Transverse colon (tissue), 4 donors: ENCODE results near the gene PEDS1.

Experiments
- CTCF ChIP-seq, 5 experiments: fragments of 200-600 bp in 3 of 5; fragments of 450-650 bp in 2 of 5; sonication (generic) in 3 of 5; IDR thresholded peaks; 1 replicate in 2 of 5; 2 replicates in 3 of 5; pipeline ENCODE4 v1.5.1; 2016 to 2017; ENCODE audit warnings: antibody characterized with exemption in 5 of 5, inconsistent platforms in 3 of 5, mild to moderate bottlenecking in 2 of 5, moderate library complexity in 1 of 5
- EP300 ChIP-seq: sonication (generic); formaldehyde crosslinking; IDR thresholded peaks from one replicate; pipeline ENCODE4 v1.6.1; 2017; ENCODE audit warnings: antibody characterized with exemption, low read depth
- POLR2AphosphoS5 ChIP-seq, 3 donors: sonication (generic); formaldehyde crosslinking; IDR thresholded peaks; one replicate each; pipeline ENCODE4 v1.6.1; 2016; ENCODE audit warnings: antibody characterized with exemption in 3 of 3

DNA sequence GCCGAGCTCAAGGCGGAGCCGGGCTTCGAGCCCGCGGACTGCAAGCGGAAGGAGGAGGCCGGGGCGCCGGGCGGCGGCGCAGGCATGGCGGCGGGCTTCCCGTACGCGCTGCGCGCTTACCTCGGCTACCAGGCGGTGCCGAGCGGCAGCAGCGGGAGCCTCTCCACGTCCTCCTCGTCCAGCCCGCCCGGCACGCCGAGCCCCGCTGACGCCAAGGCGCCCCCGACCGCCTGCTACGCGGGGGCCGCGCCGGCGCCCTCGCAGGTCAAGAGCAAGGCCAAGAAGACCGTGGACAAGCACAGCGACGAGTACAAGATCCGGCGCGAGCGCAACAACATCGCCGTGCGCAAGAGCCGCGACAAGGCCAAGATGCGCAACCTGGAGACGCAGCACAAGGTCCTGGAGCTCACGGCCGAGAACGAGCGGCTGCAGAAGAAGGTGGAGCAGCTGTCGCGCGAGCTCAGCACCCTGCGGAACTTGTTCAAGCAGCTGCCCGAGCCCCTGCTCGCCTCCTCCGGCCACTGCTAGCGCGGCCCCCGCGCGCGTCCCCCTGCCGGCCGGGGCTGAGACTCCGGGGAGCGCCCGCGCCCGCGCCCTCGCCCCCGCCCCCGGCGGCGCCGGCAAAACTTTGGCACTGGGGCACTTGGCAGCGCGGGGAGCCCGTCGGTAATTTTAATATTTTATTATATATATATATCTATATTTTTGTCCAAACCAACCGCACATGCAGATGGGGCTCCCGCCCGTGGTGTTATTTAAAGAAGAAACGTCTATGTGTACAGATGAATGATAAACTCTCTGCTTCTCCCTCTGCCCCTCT, 38.2 kb upstream of the PEDS1 start:
- TF ChIP-seq POLR2AphosphoS5 (IDR thresholded peaks at IDR 0.05), result peak; percentile 7 to 72 (median 46)
- peak; percentile 29 to 56 (median 35) for TF ChIP-seq CTCF (IDR thresholded peaks at IDR 0.05)
- no peak for TF ChIP-seq EP300
